Subcutaneous abdominal adipose tissue (tissue), 5 donors: ENCODE measurements around the gene MRGPRG.
"Not testable (repeated sequence)": the region's sequence is repeated elsewhere in the genome, so short reads cannot be mapped to it uniquely, and the experiment has no call there.

ENCODE experiments used
- H3K27ac ChIP-seq: one replicate; pipeline ENCODE4 v1.7.0; 2013; ENCODE audit warnings: low read depth, mild to moderate bottlenecking, inconsistent platforms, low read length, moderate library complexity
- H3K27me3 ChIP-seq, 5 donors: one replicate each; pipeline ENCODE4 v1.7.0; 2013; ENCODE audit warnings: low read length in 5 of 5, inconsistent platforms in 1 of 5; ENCODE audit not compliant: control insufficient read depth in 5 of 5, insufficient read depth in 4 of 5
- H3K36me3 ChIP-seq, 5 donors: one replicate each; pipeline ENCODE4 v1.7.0; 2013; ENCODE audit warnings: low read length in 5 of 5; ENCODE audit not compliant: control insufficient read depth in 5 of 5, insufficient read depth in 5 of 5
- H3K4me1 ChIP-seq, 5 donors: one replicate each; pipeline ENCODE4 v1.7.0; 2013; ENCODE audit warnings: low read length in 5 of 5, mild to moderate bottlenecking in 3 of 5, moderate library complexity in 1 of 5; ENCODE audit not compliant: control insufficient read depth in 5 of 5, insufficient read depth in 5 of 5
- H3K4me3 ChIP-seq, 5 donors: one replicate each; pipeline ENCODE4 v1.7.0; 2013; ENCODE audit warnings: low read length in 5 of 5, low read depth in 1 of 5
- H3K9ac ChIP-seq, 5 donors: one replicate each; pipeline ENCODE4 v1.7.0; 2013; ENCODE audit warnings: low read length in 5 of 5, mild to moderate bottlenecking in 4 of 5, moderate library complexity in 3 of 5
- H3K9me3 ChIP-seq, 5 donors: one replicate each; pipeline ENCODE4 v1.7.0; 2013; ENCODE audit warnings: low read length in 5 of 5; ENCODE audit not compliant: control insufficient read depth in 5 of 5
- donor health status: healthy.
- donor health status: healthy.
- donor health status: healthy.
- donor health status: healthy.
- donor health status: healthy.

The MRGPRG gene

GRCh38 chr11:3218483-3219280 lies at the start of gene MRGPRG:
TSS of gene MRGPRG (minus strand) at chr11:3218813. CDS start at chr11:3218813, 0 bp downstream.
- peaks cover 0 to 11% (median 3%) of the 10 kb centered on the region in 5 donors for H3K4me1 ChIP-seq
- H3K4me3 ChIP-seq = no peak within 1 kb of the TSS
- no peaks in the 10 kb centered on the region for H3K9me3 ChIP-seq
- peaks cover 43 to 73% (median 59%) of the 10 kb centered on the region in 5 donors for H3K27me3 ChIP-seq
- H3K9ac ChIP-seq = no peak within 1 kb of the TSS
- H3K27ac ChIP-seq = no peak within 1 kb of the TSS
- no peaks in the 10 kb centered on the region for H3K36me3 ChIP-seq

GRCh38 chr11:3262548-3262947 lies 43.9 kb upstream of the MRGPRG start:
- H3K27me3 ChIP-seq, H3K27ac ChIP-seq, H3K9me3 ChIP-seq, H3K9ac ChIP-seq, H3K4me3 ChIP-seq, H3K4me1 ChIP-seq, H3K36me3 ChIP-seq: not testable (repeated sequence)

GRCh38 chr11:3261831-3262230 lies 43.2 kb upstream of the MRGPRG start:
- not testable (repeated sequence) for H3K9me3 ChIP-seq, H3K9ac ChIP-seq, H3K36me3 ChIP-seq, H3K4me1 ChIP-seq, H3K27me3 ChIP-seq, H3K27ac ChIP-seq, H3K4me3 ChIP-seq

GRCh38 chr11:3257509-3257908 lies 38.9 kb upstream of the MRGPRG start:
- not testable (repeated sequence) for H3K27me3 ChIP-seq, H3K4me3 ChIP-seq, H3K27ac ChIP-seq, H3K9ac ChIP-seq, H3K36me3 ChIP-seq, H3K9me3 ChIP-seq, H3K4me1 ChIP-seq

GRCh38 chr11:3255241-3255640 lies 36.6 kb upstream of the MRGPRG start:
- H3K4me3 ChIP-seq, H3K36me3 ChIP-seq, H3K4me1 ChIP-seq, H3K9me3 ChIP-seq, H3K9ac ChIP-seq, H3K27me3 ChIP-seq, H3K27ac ChIP-seq: not testable (repeated sequence)

DNA sequence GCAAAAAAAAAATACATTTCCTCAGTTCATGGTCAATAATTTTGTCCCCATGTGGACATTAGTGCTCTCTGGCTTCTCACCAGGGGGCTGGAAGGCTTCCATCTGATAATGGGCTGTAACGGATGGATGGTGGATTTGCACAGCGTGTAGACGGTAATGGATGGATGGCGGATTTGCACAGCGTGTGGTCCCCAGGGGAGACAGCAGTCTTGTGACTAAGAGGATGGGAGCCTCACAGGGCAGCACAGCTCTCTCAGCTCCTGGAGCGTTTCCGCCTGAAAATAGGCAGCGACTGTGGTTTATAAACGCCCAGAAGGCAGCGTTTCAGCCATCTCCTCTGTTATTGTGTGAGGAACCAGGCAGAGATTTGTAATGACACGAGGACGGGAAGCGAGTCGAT lies 36.2 kb upstream of the MRGPRG start:
- H3K27ac ChIP-seq, H3K4me1 ChIP-seq, H3K9ac ChIP-seq, H3K27me3 ChIP-seq, H3K9me3 ChIP-seq, H3K36me3 ChIP-seq, H3K4me3 ChIP-seq: not testable (repeated sequence)

DNA sequence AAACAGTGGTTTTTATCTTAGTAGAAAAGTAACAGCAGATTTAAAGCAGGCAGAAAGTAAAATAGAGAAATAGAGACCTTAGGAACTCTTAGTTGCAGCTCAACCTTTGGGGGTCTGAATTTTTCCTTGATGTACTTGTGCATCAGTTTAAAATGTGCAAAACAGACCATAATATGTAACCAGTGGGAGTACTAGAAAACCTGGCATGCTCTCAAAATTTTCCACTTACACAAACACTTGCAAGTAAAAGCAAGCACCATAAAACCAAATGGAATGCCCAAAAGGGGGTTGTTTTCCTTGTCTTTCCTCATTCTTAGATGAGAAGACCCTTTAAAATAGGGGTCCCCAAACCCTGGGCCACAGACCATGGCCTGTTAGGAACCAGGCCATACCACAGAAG lies 26.5 kb upstream of the MRGPRG start:
- H3K9me3 ChIP-seq = no peaks in the 10 kb centered on the region
- no peaks in the 10 kb centered on the region for H3K36me3 ChIP-seq
- H3K4me3 ChIP-seq = no peak overlapping the region
- peaks cover 0 to 3% (median 0%) of the 10 kb centered on the region in 5 donors for H3K27me3 ChIP-seq
- no peak overlapping the region for H3K9ac ChIP-seq
- H3K27ac ChIP-seq = no peak overlapping the region
- H3K4me1 ChIP-seq = no peaks in the 10 kb centered on the region

DNA sequence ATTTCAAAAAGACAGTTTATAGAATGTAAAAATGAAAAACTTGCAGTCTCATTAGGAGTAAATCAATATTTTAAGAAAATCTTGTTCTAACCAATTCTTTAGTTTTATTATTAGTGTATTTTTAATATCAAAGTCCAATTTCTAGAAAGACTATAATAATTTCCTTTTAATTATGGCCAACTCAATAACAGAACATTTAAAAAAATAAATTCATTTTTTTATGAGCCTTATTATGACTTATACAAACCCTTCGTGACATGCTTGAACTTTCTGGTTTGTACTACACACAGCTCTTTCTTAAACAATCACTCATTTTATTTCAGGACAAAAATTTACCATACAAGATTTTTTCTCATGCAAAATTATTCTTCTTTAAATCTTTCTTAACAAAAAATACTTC lies 25.3 kb upstream of the MRGPRG start:
- Histone ChIP-seq H3K4me1 (no peaks in the 10 kb centered on the region), H3K9me3 (no peaks in the 10 kb centered on the region)

GRCh38 chr11:3237119-3237518 lies 18.5 kb upstream of the MRGPRG start:
- no peaks in the 10 kb centered on the region for H3K36me3 ChIP-seq
- H3K4me1 ChIP-seq = peaks cover 0 to 8% (median 6%) of the 10 kb centered on the region in 5 donors
- no peak overlapping the region for H3K27ac ChIP-seq
- peaks cover 0 to 10% (median 1%) of the 10 kb centered on the region in 5 donors for H3K27me3 ChIP-seq
- no peak overlapping the region for H3K4me3 ChIP-seq
- H3K9me3 ChIP-seq = no peaks in the 10 kb centered on the region
- H3K9ac ChIP-seq = no peak overlapping the region

More for the DNA sequence above, 25.3 kb upstream of the MRGPRG start:
- no peaks in the 10 kb centered on the region for H3K36me3 ChIP-seq
- H3K27me3 ChIP-seq = peaks cover 0 to 4% (median 2%) of the 10 kb centered on the region in 5 donors
- no peak overlapping the region for H3K27ac ChIP-seq
- no peak overlapping the region for H3K9ac ChIP-seq
- no peak overlapping the region for H3K4me3 ChIP-seq

DNA sequence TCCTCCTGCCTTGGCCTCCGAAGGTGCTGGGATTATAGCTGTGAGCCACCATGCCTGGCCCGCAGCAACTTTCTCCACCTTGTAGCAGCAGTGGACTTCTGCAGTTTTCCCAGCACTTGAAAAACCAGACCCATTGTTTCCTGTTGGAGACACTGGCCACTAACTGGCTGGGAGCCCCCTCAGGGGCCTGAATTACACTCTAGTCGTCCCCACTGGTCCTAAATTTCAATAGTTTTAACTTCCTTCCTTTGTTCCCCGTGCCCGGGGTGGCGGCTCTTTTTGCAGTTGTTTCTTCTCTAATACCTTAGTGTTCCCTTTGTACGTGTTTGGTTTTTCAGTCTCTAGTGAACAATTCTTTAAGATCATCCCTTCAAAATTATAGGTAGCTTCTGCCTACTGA lies 16.2 kb upstream of the MRGPRG start:
- Histone ChIP-seq H3K4me3 (no peak overlapping the region), H3K9me3 (no peaks in the 10 kb centered on the region)

More for the DNA sequence above, 16.2 kb upstream of the MRGPRG start:
- no peaks in the 10 kb centered on the region for H3K36me3 ChIP-seq
- H3K9ac ChIP-seq = no peak overlapping the region
- H3K4me1 ChIP-seq = peaks cover 0 to 14% (median 10%) of the 10 kb centered on the region in 5 donors
- peaks cover 9 to 24% (median 16%) of the 10 kb centered on the region in 5 donors for H3K27me3 ChIP-seq
- no peak overlapping the region for H3K27ac ChIP-seq
